HG03457 (cell line): ENCODE measurements around the gene WSB2.

Source experiments
- ATAC-seq: cut with Tn5 transposase; IDR thresholded peaks from one replicate; pipeline ENCODE4 v1.9.1; 2021; ENCODE audit warnings: moderate number of reproducible peaks; ENCODE audit not compliant: unreplicated experiment

WSB2 gene

DNA sequence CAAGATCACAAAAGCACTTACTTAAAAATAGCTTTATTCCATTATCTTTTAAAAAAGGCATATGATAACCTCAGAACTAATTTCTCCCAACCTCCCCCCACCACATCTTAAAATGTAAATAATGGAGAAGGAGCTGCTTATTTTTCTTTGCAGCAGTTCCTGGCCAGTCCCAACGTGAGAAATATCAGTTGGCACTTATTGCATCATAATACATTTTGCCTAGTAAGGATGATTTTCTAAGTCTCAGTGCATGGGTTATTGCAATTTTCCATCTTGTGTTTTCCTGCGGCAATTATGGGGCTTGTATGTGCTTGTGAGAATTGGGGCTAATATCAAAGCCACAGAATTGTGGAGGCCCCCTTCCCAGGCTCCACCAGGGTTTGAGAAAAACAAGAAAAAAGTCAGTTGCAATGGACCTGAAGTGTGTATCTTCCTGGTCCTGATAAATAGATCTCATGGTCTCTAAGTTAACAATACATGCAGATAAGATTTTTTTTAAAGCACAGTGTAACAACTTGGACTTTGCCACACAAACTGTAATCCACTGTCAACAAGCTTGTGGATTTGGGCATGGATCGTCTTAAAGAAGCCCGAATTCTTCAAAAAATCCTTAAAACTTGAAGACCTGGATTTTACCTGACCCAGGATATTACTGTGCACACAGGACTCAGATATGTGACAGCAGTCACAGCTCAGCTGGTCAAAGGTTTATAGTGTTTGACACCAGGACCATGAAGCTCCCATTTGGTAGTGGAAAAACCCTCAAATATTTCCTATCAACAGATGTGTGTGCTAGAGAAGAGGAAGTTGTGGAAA lies 2.8 kb upstream of the WSB2 start:
- no peak for ATAC-seq

- no peak for ATAC-seq
Measured at GRCh38 chr12:118061873-118062843, 1.2 kb upstream of the WSB2 start.

DNA sequence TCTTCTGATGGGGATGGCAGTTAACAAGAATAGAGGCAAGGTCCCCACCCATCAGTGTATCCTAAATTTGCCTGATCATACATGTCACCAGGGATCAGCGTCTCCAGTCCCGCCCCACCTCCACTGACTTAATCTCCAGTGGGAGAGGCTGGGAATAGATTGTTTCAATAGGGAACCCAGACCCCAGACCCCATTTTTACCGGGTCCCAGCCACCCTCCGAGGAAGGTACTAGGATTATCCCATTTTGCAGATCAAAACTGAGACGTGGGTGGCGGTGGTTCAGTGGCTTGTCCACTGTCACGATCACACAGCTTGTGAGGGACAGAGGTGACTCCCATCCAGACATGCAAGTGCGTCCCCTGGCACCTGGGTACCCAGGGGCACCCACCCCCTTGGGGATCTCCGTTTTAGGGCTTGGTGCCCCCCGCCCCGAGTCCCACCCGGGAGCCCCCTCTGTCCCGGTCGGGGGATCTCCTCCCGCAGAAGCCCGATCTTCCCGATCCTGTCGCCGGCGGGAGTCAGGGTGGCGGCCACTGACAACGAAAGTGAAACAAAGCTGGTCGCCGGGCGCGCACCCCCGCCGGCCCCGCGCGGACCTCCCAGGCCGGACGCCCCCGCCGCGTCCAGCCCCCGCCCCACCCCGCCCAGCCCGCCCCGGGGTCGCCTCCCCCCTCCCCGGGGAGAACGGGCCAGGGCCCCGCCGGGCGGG lies 523 bp downstream of the WSB2 start:
- ATAC-seq: no peak

GRCh38 chr12:118059341-118060191 lies 1.4 kb downstream of the WSB2 start:
- no peak for ATAC-seq

DNA sequence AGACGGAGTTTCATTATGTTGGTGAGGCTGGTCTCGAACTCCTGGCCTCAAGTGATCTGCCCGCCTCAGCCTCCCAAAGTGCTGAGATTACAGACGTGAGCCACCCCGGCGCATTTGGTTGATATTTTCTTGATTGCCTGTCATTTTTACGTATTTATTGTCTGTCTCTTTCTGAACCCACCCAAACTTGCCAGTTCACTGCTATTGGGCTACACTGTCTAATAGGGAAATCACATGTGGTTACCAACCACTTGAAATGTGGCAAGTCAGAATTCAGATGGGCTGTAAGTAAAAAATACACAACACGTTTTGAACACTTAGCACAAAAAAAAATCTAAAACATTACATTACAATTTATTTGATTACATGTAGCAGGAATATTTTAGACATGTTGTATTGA lies 2.1 kb downstream of the WSB2 start:
- ATAC-seq: no peak

DNA sequence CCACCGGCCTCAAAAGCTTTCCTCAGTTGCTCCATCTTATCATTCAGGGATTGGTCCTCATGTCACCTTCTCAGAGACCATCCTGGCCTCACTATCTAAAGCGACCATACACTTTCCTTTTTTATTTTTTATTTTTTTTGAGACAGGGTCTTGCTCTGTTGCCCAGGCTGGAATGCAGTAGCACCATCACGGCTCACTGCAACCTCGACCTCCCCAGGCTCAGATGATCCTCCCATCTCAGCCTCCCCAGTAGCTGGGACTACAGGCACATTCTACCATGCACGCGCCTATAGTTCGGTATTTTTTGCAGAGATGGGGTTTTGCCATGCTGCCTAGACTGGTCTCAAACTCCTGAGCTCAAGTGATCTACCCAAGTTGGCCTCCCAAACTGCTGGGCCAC lies 2.8 kb downstream of the WSB2 start:
- no peak for ATAC-seq

DNA sequence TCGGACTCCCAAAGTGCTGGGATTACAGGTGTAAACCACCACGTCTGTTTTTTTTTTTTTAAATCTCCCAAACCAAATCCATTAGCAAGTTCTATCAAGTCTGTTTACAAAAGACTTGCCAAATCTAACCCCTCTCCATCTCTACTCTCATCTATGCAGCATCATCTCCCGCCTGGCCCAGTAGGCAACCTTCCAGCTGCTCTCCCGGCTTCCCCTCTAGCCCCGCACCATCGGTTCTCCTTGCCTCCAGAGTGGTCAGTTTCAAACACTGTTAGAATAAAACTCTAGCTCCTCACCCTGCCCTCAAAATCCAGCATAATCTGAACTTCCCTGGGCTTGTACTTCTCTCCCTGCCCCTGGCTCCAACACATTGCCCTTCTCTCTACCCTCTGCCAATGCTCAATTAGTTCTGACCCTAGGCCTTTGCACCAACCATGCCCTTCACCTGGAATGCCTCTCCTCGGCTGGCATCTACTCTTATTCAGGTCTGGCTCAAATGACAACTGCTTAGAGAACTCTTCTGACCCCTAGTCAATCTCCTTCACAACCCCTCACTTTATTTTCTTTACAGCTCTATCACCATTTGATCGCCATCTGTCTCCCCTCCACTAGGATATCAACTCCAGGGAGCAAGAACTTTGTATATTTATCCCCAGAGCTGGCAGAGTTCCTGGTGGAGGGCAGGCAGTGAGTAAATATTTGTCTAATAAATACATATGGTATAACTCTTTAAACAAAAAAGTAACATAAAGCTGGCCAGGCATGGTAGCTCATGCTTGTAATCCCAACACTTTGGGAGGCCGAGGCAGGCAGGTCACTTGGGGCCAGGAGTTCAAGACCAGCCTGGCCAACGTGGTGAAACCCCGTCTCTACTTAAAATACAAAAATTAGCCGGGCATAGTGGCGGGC lies 4.9 kb downstream of the WSB2 start:
- no peak for ATAC-seq

DNA sequence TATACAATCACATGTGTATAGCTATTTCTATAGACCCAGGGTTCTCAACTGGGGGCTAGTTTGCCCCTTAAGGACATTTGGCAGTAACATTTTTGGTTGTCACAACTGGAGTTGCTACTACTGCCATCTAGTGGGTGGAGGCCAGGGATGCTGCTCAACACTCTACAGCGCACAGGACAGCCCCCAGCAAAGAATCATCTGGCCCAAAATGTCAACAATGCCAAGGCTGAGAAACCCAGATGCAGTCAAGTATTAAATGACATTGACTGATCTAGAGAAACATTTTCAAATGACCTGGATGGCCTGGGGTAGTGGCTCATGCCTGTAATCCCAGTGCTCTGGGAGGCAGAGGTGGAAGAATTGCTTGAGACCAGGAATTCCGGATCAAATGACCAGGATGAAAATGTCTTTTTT lies 5.8 kb downstream of the WSB2 start:
- no peak for ATAC-seq

GRCh38 chr12:118053071-118053985 lies 7.7 kb downstream of the WSB2 start:
- no peak for ATAC-seq

DNA sequence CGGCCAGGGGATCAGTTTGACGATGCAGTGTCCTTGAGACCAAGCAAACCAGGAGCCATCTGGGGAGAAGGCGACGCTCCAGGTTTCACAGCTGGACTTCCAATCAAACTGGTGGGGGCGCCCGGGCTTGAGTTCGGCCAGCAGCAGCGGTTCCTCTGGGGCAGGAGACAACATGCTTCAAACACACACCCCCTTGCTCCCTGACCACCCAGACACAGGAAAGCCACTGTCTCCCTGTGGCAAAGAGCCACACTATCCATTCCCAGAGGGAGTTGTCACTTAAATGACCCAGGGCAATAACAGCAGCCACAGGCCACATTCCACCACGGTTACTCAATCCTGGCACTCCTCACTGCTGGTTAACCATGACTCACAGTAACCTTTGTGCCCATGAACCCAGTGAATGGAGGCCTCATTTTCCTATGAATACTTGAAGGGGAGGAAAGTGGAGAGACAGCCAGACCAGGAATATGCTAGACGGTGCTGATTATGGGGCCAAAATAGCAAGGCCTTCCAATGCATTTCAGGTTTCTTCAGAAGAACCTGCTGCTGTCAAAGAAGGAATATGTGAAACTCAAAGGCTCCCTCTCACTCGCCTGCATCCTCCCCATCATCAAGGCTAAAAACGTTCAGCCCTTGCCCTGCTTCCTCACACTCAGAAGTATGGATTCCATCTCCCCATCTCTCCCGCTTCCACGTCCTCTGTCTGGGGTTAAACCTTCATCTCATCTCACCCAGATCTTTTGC lies 8.5 kb downstream of the WSB2 start:
- ATAC-seq: no peak

DNA sequence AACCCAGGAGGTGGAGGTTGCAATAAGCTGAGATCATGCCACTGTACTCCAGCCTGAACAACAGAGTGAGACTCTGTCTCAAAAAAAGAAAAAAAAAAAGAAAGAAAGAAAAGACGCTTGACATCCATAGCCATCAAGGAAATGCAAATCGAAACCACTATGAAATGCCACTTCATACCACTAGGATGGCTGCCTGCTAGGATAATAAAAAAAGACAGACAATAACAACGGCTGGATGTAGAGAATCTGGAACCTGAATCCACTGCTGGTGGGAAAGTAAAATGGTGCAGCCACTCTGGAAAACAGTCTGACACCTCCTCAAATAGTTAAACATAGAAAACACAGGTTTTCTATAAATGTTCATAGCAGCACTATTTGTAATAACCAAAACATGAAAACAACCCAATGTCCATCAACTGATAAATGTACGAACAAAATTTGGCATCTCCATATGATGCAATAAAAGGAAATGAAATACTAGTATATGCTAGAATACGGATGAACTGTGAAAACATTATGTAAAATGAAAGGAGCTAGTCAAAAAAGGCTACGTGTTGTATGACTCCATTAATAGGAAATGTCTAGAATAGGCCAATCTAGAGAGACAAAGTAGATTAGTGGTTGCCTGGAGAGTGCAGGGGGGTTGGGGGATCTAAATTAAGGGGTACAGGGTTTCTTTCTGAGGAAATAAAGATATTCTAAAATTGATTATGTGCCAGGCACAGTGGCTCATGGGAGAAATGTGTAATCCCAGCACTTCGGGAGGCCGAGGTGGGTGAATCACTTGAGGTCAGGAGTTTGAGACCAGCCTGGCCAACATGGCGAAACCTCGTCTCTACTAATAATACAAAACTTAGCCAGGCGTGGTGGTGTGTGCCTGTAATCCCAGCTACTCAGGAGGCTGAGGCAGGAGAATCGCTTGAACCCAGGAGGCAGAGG lies 9.7 kb downstream of the WSB2 start:
- no peak for ATAC-seq

GRCh38 chr12:118046430-118046829 lies 14.5 kb downstream of the WSB2 start:
- no peak for ATAC-seq

- no peak for ATAC-seq
Measured at GRCh38 chr12:118044577-118044976, 16.4 kb downstream of the WSB2 start.

GRCh38 chr12:118044075-118044474 lies 16.9 kb downstream of the WSB2 start:
- ATAC-seq: no peak

- no peak for ATAC-seq
Measured at GRCh38 chr12:118042091-118042490, 18.9 kb downstream of the WSB2 start.

DNA sequence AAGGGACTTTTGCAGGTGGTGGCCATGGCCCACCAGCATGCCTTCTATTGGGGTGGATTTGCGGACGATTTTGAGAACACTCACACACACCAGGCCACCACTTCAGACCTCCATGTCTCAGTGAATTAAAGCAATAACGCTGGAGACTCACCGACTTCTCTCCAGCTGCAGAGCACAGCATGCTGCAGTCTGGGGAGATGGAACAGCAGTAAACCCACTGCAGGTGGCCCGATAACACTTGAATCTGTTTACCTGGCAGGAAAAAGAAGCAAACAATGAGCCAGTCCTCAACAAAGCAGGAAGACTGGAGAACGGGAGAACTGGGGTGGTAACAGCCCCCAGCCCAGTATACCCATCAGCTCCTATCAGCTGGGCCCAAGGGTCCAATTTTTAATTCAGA lies 22.8 kb downstream of the WSB2 start:
- ATAC-seq: no peak
